Transverse colon (tissue), 4 donors: ENCODE measurements around the gene CHCHD6. TPM values are rescaled to one million over a fixed set of nuclear protein-coding genes. Genes with fewer than 3 reads are reported as not detected.

Source experiments
- DNase-seq: peaks from one replicate; pipeline ENCODE4 v3.0.0-alpha.2; 2019
- H3K27ac ChIP-seq, 4 donors: fragments of 200-600 bp; sonication (generic); 2 replicates each; pipeline ENCODE4 v1.5.1; 2016 to 2018; ENCODE audit warnings: inconsistent platforms in 4 of 4
- H3K27me3 ChIP-seq: fragments of 200-600 bp; sonication (generic); 2 replicates; pipeline ENCODE4 v1.5.1; 2017; ENCODE audit warnings: inconsistent platforms
- H3K36me3 ChIP-seq, 4 donors: fragments of 200-600 bp; sonication (generic); 2 replicates each; pipeline ENCODE4 v1.5.1; 2017 to 2019; ENCODE audit warnings: inconsistent platforms in 4 of 4
- H3K4me1 ChIP-seq, 4 donors: fragments of 200-600 bp; sonication (generic); 2 replicates each; pipeline ENCODE4 v1.5.1; 2017 to 2020; ENCODE audit warnings: inconsistent platforms in 4 of 4
- H3K4me3 ChIP-seq, 4 donors: fragments of 200-600 bp; sonication (generic); 1 replicate in 1 of 4; 2 replicates in 3 of 4; pipeline versions ENCODE4 v1.5.1 to v1.6.1; 2017 to 2019; ENCODE audit warnings: inconsistent platforms in 4 of 4
- H3K9me3 ChIP-seq, 2 donors: fragments of 200-600 bp; sonication (generic); 2 replicates each; pipeline ENCODE4 v1.5.1; 2017 to 2019; ENCODE audit warnings: inconsistent platforms in 2 of 2
- CTCF ChIP-seq, 5 experiments: fragments of 200-600 bp in 3 of 5; fragments of 450-650 bp in 2 of 5; sonication (generic) in 3 of 5; IDR thresholded peaks; 1 replicate in 2 of 5; 2 replicates in 3 of 5; pipeline ENCODE4 v1.5.1; 2016 to 2017; ENCODE audit warnings: antibody characterized with exemption in 5 of 5, inconsistent platforms in 3 of 5, mild to moderate bottlenecking in 2 of 5, moderate library complexity in 1 of 5
- EP300 ChIP-seq: sonication (generic); formaldehyde crosslinking; IDR thresholded peaks from one replicate; pipeline ENCODE4 v1.6.1; 2017; ENCODE audit warnings: antibody characterized with exemption, low read depth
- POLR2A ChIP-seq: fragments of 450-650 bp; IDR thresholded peaks from one replicate; pipeline ENCODE4 v1.6.1; 2016; ENCODE audit warnings: antibody characterized with exemption, mild to moderate bottlenecking, moderate library complexity
- POLR2AphosphoS5 ChIP-seq, 3 donors: sonication (generic); formaldehyde crosslinking; IDR thresholded peaks; one replicate each; pipeline ENCODE4 v1.6.1; 2016; ENCODE audit warnings: antibody characterized with exemption in 3 of 3
- WGBS, 2 donors: methylation state at CpG; one replicate each; pipeline ENCODE4 v1.1.5; 2018; ENCODE audit warnings: low coverage in 1 of 2; 5-methylcytosine and 5-hydroxymethylcytosine counted together
- in situ Hi-C, 4 donors: fragments of 200-750 bp; cut with MboI; loops; one replicate each; pipeline versions ENCODE4 v1.15.0 to v1.15.1; 2017; ENCODE audit warnings: low sequenced_read_pairs in 3 of 4, low pct_ligation_motif_present in 1 of 4, low pct_unique_long_range_greater_than_20kb in 1 of 4
- intact Hi-C: fragments of 100-400 bp; cut with DNase I; formaldehyde crosslinking; loops from one replicate; pipeline ENCODE4 v1.15.1; 2023; ENCODE audit warnings: low total_unique reads
- total RNA-seq, 4 donors: library from RNA; depleted of rRNA; stranded (reverse); fragments of >200 nt; gene quantifications; one replicate each; pipeline ENCODE4 v1.1.0, GENCODE V29; 2016

The CHCHD6 gene
- total RNA-seq, 4 donors from 2014 or later = 4.6 to 12.1 (median 5.3) TPM

DNA sequence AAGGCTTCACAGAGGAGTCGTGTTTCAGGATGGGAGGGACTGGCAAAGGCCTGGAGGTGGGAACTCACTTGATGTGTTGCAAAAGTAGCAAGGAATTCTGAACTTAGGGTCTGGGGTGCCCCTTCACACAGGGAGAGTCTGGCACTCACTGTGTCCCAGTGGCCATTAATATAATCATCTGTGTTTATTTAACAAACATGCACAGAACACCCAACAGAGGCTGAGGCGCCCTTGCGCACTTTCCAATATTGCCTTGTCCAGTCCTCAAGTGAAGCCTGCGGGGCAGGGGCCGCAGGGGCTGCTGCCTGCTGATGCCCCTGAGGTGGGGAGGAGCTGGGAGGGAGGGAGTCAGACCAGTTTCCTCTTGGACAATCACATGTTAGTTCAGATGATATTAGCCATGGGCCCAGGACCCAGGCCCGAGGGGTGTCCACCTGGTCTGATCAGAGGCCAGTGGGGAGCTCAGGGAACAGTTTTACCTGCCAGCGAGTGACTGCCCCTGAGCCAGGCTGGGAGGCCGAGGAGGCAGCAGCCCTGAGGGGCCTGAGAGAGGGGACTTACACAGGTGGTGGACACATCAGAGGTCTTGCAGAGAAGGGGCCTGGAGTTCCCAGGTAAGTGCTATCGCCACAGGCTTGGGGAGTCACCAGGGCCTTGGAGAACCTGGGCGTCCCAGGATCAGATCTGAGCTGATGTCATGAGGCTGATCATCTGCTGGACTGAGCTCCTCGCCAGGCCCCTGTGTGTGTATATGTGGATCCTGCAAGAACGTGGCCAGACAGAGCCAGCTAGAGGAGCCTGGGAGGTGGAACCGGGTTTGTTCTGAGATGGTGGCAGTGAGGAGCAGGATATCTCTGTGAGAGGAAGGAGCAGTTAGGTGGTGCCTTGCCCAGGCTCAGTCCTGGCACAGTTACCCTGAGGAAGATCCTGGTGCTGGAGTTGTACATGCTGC is 35.3 kb upstream of the CHCHD6 start:
- Histone ChIP-seq H3K4me1 (no peaks in the 10 kb centered on the region), H3K27ac (no peak overlapping the region), H3K27me3 (no peaks in the 10 kb centered on the region), H3K9me3 (no peaks in the 10 kb centered on the region), H3K36me3 (no peaks in the 10 kb centered on the region), H3K4me3 (no peak overlapping the region)
- 63 to 83% methylated on average over 4 to 13 of the region's 13 CpGs for WGBS, 2 donors
- intact Hi-C loops = no loop called here
- TF ChIP-seq POLR2A = no peak
- no peak for TF ChIP-seq EP300
- TF ChIP-seq CTCF (IDR thresholded peaks at IDR 0.05) = no peak
- TF ChIP-seq POLR2AphosphoS5 (IDR thresholded peaks at IDR 0.05) = no peak
- no peak for DNase-seq
- in situ Hi-C loops = no loop called here

GRCh38 chr3:126671521-126671920 is 32.5 kb upstream of the CHCHD6 start:
- H3K4me1 ChIP-seq = no peaks in the 10 kb centered on the region
- 48% methylated on average over 1 of the region's 1 CpG; no CpG with 5 or more reads in 1 of the 2 donors for WGBS, 2 donors
- no peaks in the 10 kb centered on the region for H3K36me3 ChIP-seq
- H3K9me3 ChIP-seq = peaks cover 0 to 4% of the 10 kb centered on the region in 2 donors
- intact Hi-C loops (no loop called here), in situ Hi-C loops (no loop called here)
- TF ChIP-seq CTCF (IDR thresholded peaks at IDR 0.05) (no peak), EP300 (no peak), POLR2A (no peak), POLR2AphosphoS5 (IDR thresholded peaks at IDR 0.05) (no peak)
- no peak overlapping the region for H3K4me3 ChIP-seq
- DNase-seq = no peak
- no peak overlapping the region for H3K27ac ChIP-seq
- H3K27me3 ChIP-seq = peaks cover 1% of the 10 kb centered on the region

DNA sequence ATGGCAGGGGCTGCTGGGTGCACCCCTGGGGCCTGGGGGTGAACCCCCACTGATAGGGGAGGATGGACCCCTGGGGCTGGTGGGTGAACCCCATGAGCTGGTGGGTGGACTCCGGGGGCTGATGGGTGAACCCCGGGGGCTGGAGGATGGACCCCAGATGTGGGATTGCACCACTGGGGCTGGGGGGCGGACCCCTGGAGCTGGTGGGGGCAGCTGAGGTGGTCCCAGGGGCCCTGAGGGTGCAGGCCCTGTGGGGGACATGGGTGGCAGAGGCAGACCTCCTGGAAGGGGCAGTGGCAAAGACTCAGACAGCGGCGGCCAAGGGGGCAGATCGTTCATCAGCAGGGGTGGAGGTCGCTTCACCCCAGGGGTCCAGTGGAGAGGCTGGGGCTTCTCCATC is 31.7 kb upstream of the CHCHD6 start:
- peaks cover 9% of the 10 kb centered on the region for H3K27me3 ChIP-seq
- no peak overlapping the region for H3K27ac ChIP-seq
- TF ChIP-seq EP300 = no peak
- TF ChIP-seq POLR2A = no peak
- TF ChIP-seq CTCF (IDR thresholded peaks at IDR 0.05) = no peak
- in situ Hi-C loops = no loop called here
- no peaks in the 10 kb centered on the region for H3K4me1 ChIP-seq
- no peaks in the 10 kb centered on the region for H3K36me3 ChIP-seq
- WGBS, 2 donors = 93% methylated on average over 7 of the region's 7 CpGs; no CpG with 5 or more reads in 1 of the 2 donors
- no peak for DNase-seq
- intact Hi-C loops = no loop called here
- H3K4me3 ChIP-seq = no peak overlapping the region
- peaks cover 0 to 4% of the 10 kb centered on the region in 2 donors for H3K9me3 ChIP-seq

GRCh38 chr3:126672741-126673140 is 31.3 kb upstream of the CHCHD6 start:
- intact Hi-C loops (no loop called here), in situ Hi-C loops (no loop called here)
- no peaks in the 10 kb centered on the region for H3K36me3 ChIP-seq
- no peak for DNase-seq
- H3K4me1 ChIP-seq = no peaks in the 10 kb centered on the region
- peaks cover 11% of the 10 kb centered on the region for H3K27me3 ChIP-seq
- H3K4me3 ChIP-seq = no peak overlapping the region
- peaks cover 0 to 4% of the 10 kb centered on the region in 2 donors for H3K9me3 ChIP-seq
- WGBS, 2 donors = 86% methylated on average over 6 of the region's 6 CpGs; no CpG with 5 or more reads in 1 of the 2 donors
- no peak overlapping the region for H3K27ac ChIP-seq
- TF ChIP-seq CTCF (IDR thresholded peaks at IDR 0.05) (no peak), EP300 (no peak), POLR2AphosphoS5 (IDR thresholded peaks at IDR 0.05) (no peak), POLR2A (no peak)
